Gastrocnemius medialis (tissue), 4 donors: ENCODE measurements around the gene PLXNC1. TPM values are rescaled to one million over a fixed set of nuclear protein-coding genes. Genes with fewer than 3 reads are reported as not detected.

Experiments used
- ATAC-seq, 2 donors: fragments of 150-250 bp; one replicate each; pipeline ENCODE4 v1.9.1; 2016
- DNase-seq, 2 donors: peaks; one replicate each; pipeline ENCODE4 v3.0.0-alpha.2; 2019
- H3K27ac ChIP-seq, 4 donors: fragments of 200-600 bp; sonication (generic); 1 replicate in 1 of 4; 2 replicates in 3 of 4; pipeline ENCODE4 v1.5.1; 2016 to 2018; ENCODE audit warnings: mild to moderate bottlenecking in 2 of 4, moderate library complexity in 1 of 4
- H3K27me3 ChIP-seq, 3 donors: fragments of 200-600 bp; sonication (generic) in 2 of 3; 1 replicate in 1 of 3; 2 replicates in 2 of 3; pipeline versions ENCODE4 v1.5.1 to v1.6.0; 2016 to 2019; ENCODE audit warnings: mild to moderate bottlenecking in 1 of 3, moderate library complexity in 1 of 3
- H3K36me3 ChIP-seq, 2 donors: fragments of 200-600 bp; sonication (generic) in 1 of 2; one replicate each; pipeline ENCODE4 v1.5.1; 2017 to 2018
- H3K4me1 ChIP-seq, 2 donors: fragments of 200-600 bp; sonication (generic) in 1 of 2; one replicate each; pipeline ENCODE4 v1.5.1; 2016 to 2017; ENCODE audit warnings: mild to moderate bottlenecking in 2 of 2
- H3K4me3 ChIP-seq, 4 donors: fragments of 200-600 bp; sonication (generic) in 3 of 4; 1 replicate in 1 of 4; 2 replicates in 3 of 4; pipeline ENCODE4 v1.5.1; 2016 to 2019; ENCODE audit warnings: mild to moderate bottlenecking in 2 of 4
- H3K9me3 ChIP-seq, 3 donors: fragments of 200-600 bp; sonication (generic) in 2 of 3; 1 replicate in 1 of 3; 2 replicates in 2 of 3; pipeline ENCODE4 v1.5.1; 2016 to 2019
- POLR2A ChIP-seq, 2 donors: fragments of 450-650 bp; IDR thresholded peaks; one replicate each; pipeline ENCODE4 v1.6.1; 2017; ENCODE audit warnings: antibody characterized with exemption in 2 of 2, mild to moderate bottlenecking in 2 of 2, moderate library complexity in 2 of 2
- in situ Hi-C, 4 donors: fragments of 200-750 bp; cut with MboI; loops; one replicate each; pipeline versions ENCODE4 v1.15.0 to v1.8.0; 2017; ENCODE audit warnings: low sequenced_read_pairs in 4 of 4
- intact Hi-C: fragments of 100-400 bp; cut with DNase I; formaldehyde crosslinking; loops from one replicate; pipeline ENCODE4 v1.15.1; 2023; ENCODE audit warnings: low total_unique reads
- total RNA-seq, 4 donors: library from RNA; depleted of rRNA; stranded (reverse); fragments of >200 nt; gene quantifications; one replicate each; pipeline versions ENCODE4 v1.1.0 to v1.2.3, GENCODE V29; 2016
- TF ChIP-seq, protein P1 (sequence below), 5 experiments: fragments of 450-650 bp in 3 of 5; fragments of 200-600 bp in 2 of 5; sonication (generic) in 2 of 5; IDR thresholded peaks in 4 of 5; conservative IDR thresholded peaks in 1 of 5; 1 replicate in 4 of 5; 2 replicates in 1 of 5; pipeline ENCODE4 v1.5.1; 2016 to 2019; ENCODE audit warnings: antibody characterized with exemption in 5 of 5, mild to moderate bottlenecking in 3 of 5, moderate library complexity in 3 of 5

PLXNC1 gene
- total RNA-seq, 4 donors from 2014 or later: 0.62 to 2.2 (median 1.2) TPM

DNA sequence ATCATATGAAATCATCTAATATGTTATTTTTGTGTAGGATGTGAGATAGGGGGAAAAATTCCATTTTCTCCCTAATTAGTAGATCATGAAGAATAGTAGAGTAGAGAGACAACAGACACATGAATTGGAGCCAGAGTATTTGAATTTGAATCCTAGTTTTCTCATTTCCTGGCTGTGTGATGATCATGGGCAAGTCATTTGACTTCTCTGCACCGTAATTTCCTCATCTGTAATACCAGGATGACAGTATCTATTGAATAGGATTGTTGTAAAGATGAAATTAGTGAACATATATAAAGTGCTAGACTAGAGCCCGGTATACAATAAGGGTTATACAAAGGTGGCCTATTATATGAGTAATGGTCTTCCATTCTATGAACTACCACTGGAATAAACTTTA is 32.2 kb upstream of the PLXNC1 start:
- in situ Hi-C loops: loop anchor here in 3 of 4 donors (25.0 kb wide), 1 partner anchor 1129 kb away; no protein-coding TSS in a partner anchor
- intact Hi-C loops: no loop called here
- H3K4me1 ChIP-seq: no peaks in the 10 kb centered on the region
- no peaks in the 10 kb centered on the region for H3K27me3 ChIP-seq
- no peak for DNase-seq
- H3K27ac ChIP-seq: no peak overlapping the region
- TF ChIP-seq, protein P1, sequence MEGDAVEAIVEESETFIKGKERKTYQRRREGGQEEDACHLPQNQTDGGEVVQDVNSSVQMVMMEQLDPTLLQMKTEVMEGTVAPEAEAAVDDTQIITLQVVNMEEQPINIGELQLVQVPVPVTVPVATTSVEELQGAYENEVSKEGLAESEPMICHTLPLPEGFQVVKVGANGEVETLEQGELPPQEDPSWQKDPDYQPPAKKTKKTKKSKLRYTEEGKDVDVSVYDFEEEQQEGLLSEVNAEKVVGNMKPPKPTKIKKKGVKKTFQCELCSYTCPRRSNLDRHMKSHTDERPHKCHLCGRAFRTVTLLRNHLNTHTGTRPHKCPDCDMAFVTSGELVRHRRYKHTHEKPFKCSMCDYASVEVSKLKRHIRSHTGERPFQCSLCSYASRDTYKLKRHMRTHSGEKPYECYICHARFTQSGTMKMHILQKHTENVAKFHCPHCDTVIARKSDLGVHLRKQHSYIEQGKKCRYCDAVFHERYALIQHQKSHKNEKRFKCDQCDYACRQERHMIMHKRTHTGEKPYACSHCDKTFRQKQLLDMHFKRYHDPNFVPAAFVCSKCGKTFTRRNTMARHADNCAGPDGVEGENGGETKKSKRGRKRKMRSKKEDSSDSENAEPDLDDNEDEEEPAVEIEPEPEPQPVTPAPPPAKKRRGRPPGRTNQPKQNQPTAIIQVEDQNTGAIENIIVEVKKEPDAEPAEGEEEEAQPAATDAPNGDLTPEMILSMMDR (IDR thresholded peaks at IDR 0.05 in 4 of 5, conservative IDR thresholded peaks at IDR 0.05 in 1 of 5): no peak
- no peak for TF ChIP-seq POLR2A (IDR thresholded peaks at IDR 0.05)
- no peaks in the 10 kb centered on the region for H3K36me3 ChIP-seq
- ATAC-seq: no peak
- H3K9me3 ChIP-seq: no peaks in the 10 kb centered on the region
- H3K4me3 ChIP-seq: no peak overlapping the region

GRCh38 chr12:94121886-94122285 is 26.5 kb upstream of the PLXNC1 start:
- Histone ChIP-seq H3K27me3 (no peaks in the 10 kb centered on the region), H3K27ac (no peak overlapping the region), H3K36me3 (no peaks in the 10 kb centered on the region), H3K4me3 (no peak overlapping the region), H3K4me1 (no peaks in the 10 kb centered on the region), H3K9me3 (no peaks in the 10 kb centered on the region)
- TF ChIP-seq, protein P1 (IDR thresholded peaks at IDR 0.05 in 4 of 5, conservative IDR thresholded peaks at IDR 0.05 in 1 of 5): no peak
- no peak for TF ChIP-seq POLR2A (IDR thresholded peaks at IDR 0.05)
- in situ Hi-C loops: loop anchor here in 3 of 4 donors (25.0 kb wide), 1 partner anchor 1135 kb away; no protein-coding TSS in a partner anchor
- ATAC-seq: no peak
- no peak for DNase-seq
- intact Hi-C loops: no loop called here

- H3K36me3 ChIP-seq: no peaks in the 10 kb centered on the region
- in situ Hi-C loops: loop anchor here in 3 of 4 donors (25.0 kb wide), 1 partner anchor 1135 kb away; no protein-coding TSS in a partner anchor
- intact Hi-C loops: no loop called here
- H3K9me3 ChIP-seq: no peaks in the 10 kb centered on the region
- no peaks in the 10 kb centered on the region for H3K27me3 ChIP-seq
- no peaks in the 10 kb centered on the region for H3K4me1 ChIP-seq
- DNase-seq (no peak), ATAC-seq (no peak)
- H3K4me3 ChIP-seq: no peak overlapping the region
- TF ChIP-seq, protein P1 (IDR thresholded peaks at IDR 0.05 in 4 of 5, conservative IDR thresholded peaks at IDR 0.05 in 1 of 5): no peak
- no peak for TF ChIP-seq POLR2A (IDR thresholded peaks at IDR 0.05)
- H3K27ac ChIP-seq: no peak overlapping the region
These were observed 25.8 kb upstream of the PLXNC1 start for GRCh38 chr12:94122591-94122990.

DNA sequence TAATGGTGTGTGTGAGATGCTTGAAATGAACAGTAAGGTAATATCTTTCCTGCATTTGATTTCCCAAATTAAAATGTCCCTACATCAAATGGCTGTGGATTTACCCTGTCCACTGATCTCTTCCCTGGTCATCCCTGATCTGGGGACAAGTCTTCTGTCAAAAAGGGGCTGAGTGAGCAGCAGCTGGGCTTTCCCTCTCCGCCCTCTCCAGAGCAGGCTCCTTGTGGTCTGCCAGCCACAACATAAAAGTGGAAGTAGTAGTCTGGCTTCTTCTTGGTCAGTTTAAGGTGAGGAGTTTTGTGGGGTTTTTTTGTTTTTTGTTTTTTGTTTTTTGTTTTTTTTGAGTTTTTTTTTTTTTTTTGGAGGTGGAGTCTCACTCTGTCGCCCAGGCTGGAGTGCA is 25.2 kb upstream of the PLXNC1 start:
- Histone ChIP-seq H3K27ac (no peak overlapping the region), H3K4me1 (no peaks in the 10 kb centered on the region), H3K27me3 (no peaks in the 10 kb centered on the region), H3K9me3 (no peaks in the 10 kb centered on the region), H3K4me3 (no peak overlapping the region), H3K36me3 (no peaks in the 10 kb centered on the region)
- TF ChIP-seq, protein P1 (IDR thresholded peaks at IDR 0.05 in 4 of 5, conservative IDR thresholded peaks at IDR 0.05 in 1 of 5): no peak
- no peak for TF ChIP-seq POLR2A (IDR thresholded peaks at IDR 0.05)
- DNase-seq: no peak
- no peak for ATAC-seq
- intact Hi-C loops (no loop called here), in situ Hi-C loops (loop anchor here in 3 of 4 donors (25.0 kb wide), 1 partner anchor 1136 kb away; no protein-coding TSS in a partner anchor)

GRCh38 chr12:94126067-94126466 is 22.3 kb upstream of the PLXNC1 start:
- no peak for ATAC-seq
- Histone ChIP-seq H3K27ac (no peak overlapping the region), H3K36me3 (no peaks in the 10 kb centered on the region), H3K4me1 (no peaks in the 10 kb centered on the region), H3K27me3 (peaks cover 0 to 6% (median 0%) of the 10 kb centered on the region in 3 donors), H3K4me3 (no peak overlapping the region), H3K9me3 (no peaks in the 10 kb centered on the region)
- in situ Hi-C loops (loop anchor here (25.0 kb wide), 2 partner anchors 311 to 636 kb away; no protein-coding TSS in a partner anchor), intact Hi-C loops (no loop called here)
- no peak for DNase-seq
- no peak for TF ChIP-seq POLR2A (IDR thresholded peaks at IDR 0.05)
- TF ChIP-seq, protein P1 (IDR thresholded peaks at IDR 0.05 in 4 of 5, conservative IDR thresholded peaks at IDR 0.05 in 1 of 5): no peak
